Activated CD8-positive, alpha-beta memory T cell treated with anti-CD3 and anti-CD28 coated beads, Interleukin-2, amount 10 ng/mL, durations not matched to agents 7 days and 5 days (primary cell): Measurements from ENCODE around the gene RAB35. TPM values are rescaled to one million over a fixed set of nuclear protein-coding genes. Genes with fewer than 3 reads are reported as not detected.
A peak's percentile ranks its signal among the peaks of the same experiment; 100 is the strongest.

ENCODE experiments used
- ATAC-seq: fragments of 150-1000 bp; cut with Tn5 transposase; one replicate; pipeline ENCODE4 v1.10.0; 2021; ENCODE audit warnings: moderate library complexity
- CTCF ChIA-PET: fragments of 350-600 bp; sonication (Branson Sonifier 250); formaldehyde crosslinking; loops from one replicate; lab custom pipeline; 2021; ENCODE audit warnings: antibody characterized with exemption; lab: Charles Lee
- DNase-seq: peaks from one replicate; pipeline ENCODE4 v3.0.0-alpha.2; 2020
- H3K27ac Mint-ChIP-seq: one replicate; pipeline ENCODE4 v1.8.0; 2021; ENCODE audit warnings: mild to moderate bottlenecking, mixed read lengths
- H3K27me3 Mint-ChIP-seq: one replicate; pipeline ENCODE4 v1.8.0; 2021; ENCODE audit warnings: mixed read lengths
- H3K36me3 Mint-ChIP-seq: one replicate; pipeline ENCODE4 v1.8.0; 2021; ENCODE audit warnings: mild to moderate bottlenecking, mixed read lengths
- H3K4me1 Mint-ChIP-seq: one replicate; pipeline ENCODE4 v1.8.0; 2021; ENCODE audit warnings: mixed read lengths
- H3K4me3 Mint-ChIP-seq: one replicate; pipeline ENCODE4 v1.8.0; 2021; ENCODE audit warnings: mild to moderate bottlenecking, moderate library complexity, mixed read lengths
- H3K9me3 Mint-ChIP-seq: one replicate; pipeline ENCODE4 v1.8.0; 2022; ENCODE audit warnings: low read depth, mixed read lengths
- total RNA-seq, 2 experiments: library from RNA; stranded (reverse); gene quantifications; one replicate each; pipeline ENCODE4 v1.2.3, GENCODE V29; 2021

Gene RAB35
- 10 to 100 TPM; 63.7 to 81.3 TPM for total RNA-seq

DNA sequence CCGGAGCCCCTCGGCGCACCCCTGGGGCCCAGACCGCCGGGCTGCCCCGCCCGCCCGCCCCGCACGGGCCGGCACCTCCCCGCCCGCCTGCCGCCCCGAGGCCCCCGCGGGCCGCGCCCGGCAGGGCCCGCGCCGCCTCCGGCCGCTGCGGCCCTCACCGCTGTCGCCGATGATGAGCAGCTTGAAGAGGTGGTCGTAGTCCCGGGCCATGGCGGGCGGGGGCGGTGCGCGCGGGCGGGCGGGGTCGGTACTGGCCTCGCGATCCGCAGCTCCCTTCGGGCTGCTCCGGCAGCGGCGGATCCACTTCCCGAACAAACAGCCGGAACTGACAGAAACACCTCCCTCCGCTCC is at the start of gene RAB35:
Gene RAB35 (minus strand): TSS at position 313 of the 351 bp plus-strand sequence. CDS start 103 bp downstream, at position 210.
- H3K9me3 Mint-ChIP-seq: no peaks in the 10 kb centered on the region
- peak within 1 kb of the TSS; percentile 87 for H3K27ac Mint-ChIP-seq
- DNase-seq (no peak), ATAC-seq (no peak)
- H3K27me3 Mint-ChIP-seq: no peaks in the 10 kb centered on the region
- CTCF ChIA-PET: interaction anchor here (0.8 to 3.3 kb wide), 7 partner anchors 16 to 126 kb away, joined by 3 to 15 read pairs (median 8); partner anchors contain the start of gene RPLP0
- peak within 1 kb of the TSS; percentile 90 for H3K4me3 Mint-ChIP-seq
- peaks cover 29% of the 10 kb centered on the region for H3K36me3 Mint-ChIP-seq
- H3K4me1 Mint-ChIP-seq: peaks cover 71% of the 10 kb centered on the region

DNA sequence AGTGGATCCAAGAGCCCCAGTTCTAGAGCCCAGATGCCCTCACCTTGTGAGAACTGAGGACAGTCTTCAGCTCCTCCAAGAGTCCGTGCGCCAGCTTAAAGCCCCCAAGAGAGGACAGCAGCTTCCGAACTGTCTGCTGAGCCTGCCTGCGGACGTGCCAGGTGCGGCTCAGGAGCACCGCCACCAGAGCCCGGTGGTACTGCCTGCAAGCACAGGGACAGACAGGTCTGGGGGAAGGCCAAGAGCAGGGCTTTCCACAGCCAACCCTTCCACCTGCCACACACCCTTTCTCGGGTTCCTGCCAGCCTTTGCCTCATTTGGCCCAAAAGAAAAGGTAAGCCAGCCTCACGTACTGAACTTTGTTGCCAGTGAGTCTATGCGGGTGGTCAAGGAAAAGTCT is 47.7 kb upstream of the RAB35 start:
- CTCF ChIA-PET: no interaction called here
- no peak overlapping the region for H3K27ac Mint-ChIP-seq

DNA sequence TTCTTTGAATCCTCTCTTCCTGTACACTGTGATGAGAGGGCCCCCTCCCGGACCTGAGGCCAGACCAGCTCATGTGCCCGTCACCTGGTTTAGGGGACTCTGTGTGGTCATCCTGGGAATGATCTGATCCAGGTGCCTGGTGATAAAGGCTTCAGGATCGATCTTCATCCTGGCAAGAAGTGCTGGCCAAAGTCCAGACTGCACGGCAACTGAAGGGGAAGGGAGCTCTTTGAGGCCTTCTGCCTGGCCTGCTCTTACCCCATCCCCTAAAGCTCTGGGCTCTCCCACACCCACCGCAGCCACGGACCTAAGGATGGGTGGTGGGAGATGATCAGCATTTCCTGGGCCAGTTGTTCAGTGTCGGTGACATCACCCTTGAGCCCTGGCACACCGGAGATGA is 46.2 kb upstream of the RAB35 start:
- no peak for ATAC-seq
- CTCF ChIA-PET: interaction anchor here (2.0 kb wide), 1 partner anchor 39 kb away, joined by 5 read pairs; the partner anchor contains the start of gene RPLP0

More for the DNA sequence above, 47.7 kb upstream of the RAB35 start:
- DNase-seq (no peak), ATAC-seq (no peak)
- Mint-ChIP-seq H3K9me3 (no peaks in the 10 kb centered on the region), H3K4me3 (no peak overlapping the region), H3K36me3 (peaks cover 39% of the 10 kb centered on the region), H3K27me3 (no peaks in the 10 kb centered on the region), H3K4me1 (no peaks in the 10 kb centered on the region)

DNA sequence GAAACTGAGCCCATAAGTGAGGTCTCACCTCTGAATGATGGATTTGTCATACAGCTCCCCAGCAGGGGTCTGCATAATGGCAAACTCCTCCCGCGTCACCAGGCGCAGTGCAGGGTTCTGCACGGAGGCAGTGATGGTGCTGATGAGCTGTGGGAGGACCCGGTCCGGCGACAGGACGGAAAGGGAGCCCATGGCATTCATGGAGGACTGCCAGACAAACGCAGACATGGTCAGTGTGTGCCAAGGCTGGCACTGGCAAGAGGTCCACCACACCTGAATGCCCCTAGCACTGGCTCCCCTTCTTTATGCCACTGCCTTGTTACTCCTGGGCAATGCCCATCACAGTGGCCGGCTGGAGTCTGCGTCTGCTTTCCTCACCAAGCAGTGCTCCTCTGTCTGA is 45.3 kb upstream of the RAB35 start:
- CTCF ChIA-PET: interaction anchor here (2.0 kb wide), 1 partner anchor 40 kb away, joined by 5 read pairs; the partner anchor contains the start of gene RPLP0
- no peak overlapping the region for H3K27ac Mint-ChIP-seq
- H3K27me3 Mint-ChIP-seq: no peaks in the 10 kb centered on the region
- H3K4me3 Mint-ChIP-seq: no peak overlapping the region
- H3K4me1 Mint-ChIP-seq: peaks cover 12% of the 10 kb centered on the region
- H3K36me3 Mint-ChIP-seq: peaks cover 41% of the 10 kb centered on the region
- DNase-seq: no peak
- no peak for ATAC-seq
- no peaks in the 10 kb centered on the region for H3K9me3 Mint-ChIP-seq

More for the DNA sequence above, 46.2 kb upstream of the RAB35 start:
- H3K27me3 Mint-ChIP-seq: no peaks in the 10 kb centered on the region
- no peak for DNase-seq
- H3K4me3 Mint-ChIP-seq: no peak overlapping the region
- peaks cover 35% of the 10 kb centered on the region for H3K36me3 Mint-ChIP-seq
- no peak overlapping the region for H3K27ac Mint-ChIP-seq
- H3K4me1 Mint-ChIP-seq: peaks cover 3% of the 10 kb centered on the region
- no peaks in the 10 kb centered on the region for H3K9me3 Mint-ChIP-seq

DNA sequence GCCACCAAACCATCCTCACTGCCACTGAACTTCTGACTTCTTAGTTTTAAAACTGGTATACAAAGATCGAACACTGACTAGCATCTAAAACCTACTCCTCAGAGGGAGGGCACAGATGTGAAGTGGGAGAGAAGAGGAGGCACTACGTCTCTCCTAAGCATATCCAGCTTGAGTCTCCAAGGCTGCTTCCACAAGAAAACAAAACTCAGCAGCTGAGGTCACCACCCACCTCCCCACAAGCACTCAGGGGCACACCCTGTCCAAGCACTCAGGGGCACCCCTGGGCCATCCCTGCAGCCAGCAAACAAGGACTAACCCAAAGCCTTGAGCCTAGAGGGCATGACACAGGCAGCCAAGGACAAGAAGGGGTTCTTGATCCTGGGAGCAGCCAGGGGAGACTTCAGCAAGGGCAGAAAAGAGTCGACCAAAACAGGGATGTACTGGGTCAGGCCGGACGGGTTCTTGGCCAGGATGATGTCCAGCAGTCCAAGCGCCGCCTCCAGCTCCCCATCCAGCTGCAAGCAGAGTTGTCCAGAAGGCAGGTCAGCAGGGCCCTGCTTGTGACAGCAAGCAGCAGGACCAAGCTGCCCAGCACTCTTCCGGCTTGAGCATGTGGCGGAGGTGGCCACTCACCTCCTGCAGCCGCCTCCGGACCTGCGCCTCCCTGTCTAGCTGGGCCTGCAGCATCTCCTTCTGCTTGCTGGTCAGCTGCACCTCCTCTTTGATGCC is 43.1 kb upstream of the RAB35 start:
- no peak overlapping the region for H3K27ac Mint-ChIP-seq
- H3K4me3 Mint-ChIP-seq: no peak overlapping the region
- ATAC-seq (no peak), DNase-seq (no peak)
- H3K36me3 Mint-ChIP-seq: peaks cover 56% of the 10 kb centered on the region
- CTCF ChIA-PET: interaction anchor here (0.8 to 1.8 kb wide), 4 partner anchors 8 to 106 kb away, joined by 3 to 4 read pairs (median 4); partner anchors contain the start of gene PXN
- no peaks in the 10 kb centered on the region for H3K9me3 Mint-ChIP-seq
- peaks cover 22% of the 10 kb centered on the region for H3K4me1 Mint-ChIP-seq
- no peaks in the 10 kb centered on the region for H3K27me3 Mint-ChIP-seq

DNA sequence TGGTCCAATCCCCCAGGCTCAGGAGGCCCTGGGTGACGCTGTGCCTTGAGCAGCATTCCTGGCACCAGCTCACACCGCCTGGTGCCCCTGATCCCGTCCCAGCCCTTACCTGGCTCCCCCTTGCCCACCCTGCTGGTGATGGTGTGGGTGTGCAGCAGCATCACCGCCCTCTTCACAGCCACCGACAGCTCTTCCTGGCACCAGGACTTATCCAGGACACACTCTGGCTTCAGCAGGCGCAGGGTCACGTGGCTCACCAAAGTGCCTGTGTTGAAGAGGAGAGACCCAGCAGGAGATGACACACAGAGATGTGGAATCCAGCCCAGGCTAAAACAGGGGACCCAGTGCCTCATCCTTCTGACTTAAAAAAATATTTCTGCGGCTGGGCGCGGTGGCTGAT is 41.8 kb upstream of the RAB35 start:
- no peak overlapping the region for H3K27ac Mint-ChIP-seq
- H3K36me3 Mint-ChIP-seq: peaks cover 58% of the 10 kb centered on the region
- DNase-seq (no peak), ATAC-seq (no peak)
- no peaks in the 10 kb centered on the region for H3K9me3 Mint-ChIP-seq
- no peaks in the 10 kb centered on the region for H3K27me3 Mint-ChIP-seq
- peaks cover 22% of the 10 kb centered on the region for H3K4me1 Mint-ChIP-seq
- CTCF ChIA-PET: no interaction called here
- no peak overlapping the region for H3K4me3 Mint-ChIP-seq

DNA sequence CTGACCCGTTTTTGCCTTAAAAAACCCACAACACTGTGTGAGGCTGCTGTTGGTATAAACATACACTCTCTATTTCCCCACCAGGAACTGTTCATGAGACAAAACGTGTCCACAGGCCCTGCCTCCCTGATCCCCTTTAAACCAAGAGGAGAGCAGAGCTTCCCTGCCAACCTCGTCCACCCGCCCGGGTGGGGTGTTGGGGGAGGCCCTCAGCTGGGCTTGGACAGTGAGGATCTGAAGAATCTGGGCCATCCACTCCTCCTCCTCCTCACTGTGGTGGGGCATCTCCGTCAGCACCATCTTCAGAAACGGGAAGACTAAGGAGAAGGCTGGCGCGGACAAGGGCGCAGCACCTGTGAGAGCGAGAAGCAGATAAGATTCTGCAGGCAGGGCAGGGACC is 41.1 kb upstream of the RAB35 start:
- Mint-ChIP-seq H3K27me3 (no peaks in the 10 kb centered on the region), H3K36me3 (peaks cover 59% of the 10 kb centered on the region), H3K27ac (peak overlapping the region; percentile 87), H3K4me1 (peaks cover 22% of the 10 kb centered on the region), H3K4me3 (no peak overlapping the region), H3K9me3 (no peaks in the 10 kb centered on the region)
- no peak for ATAC-seq
- CTCF ChIA-PET: interaction anchor here (1.0 kb wide), 1 partner anchor 47 kb away, joined by 4 read pairs; no protein-coding TSS in a partner anchor
- DNase-seq: no peak

DNA sequence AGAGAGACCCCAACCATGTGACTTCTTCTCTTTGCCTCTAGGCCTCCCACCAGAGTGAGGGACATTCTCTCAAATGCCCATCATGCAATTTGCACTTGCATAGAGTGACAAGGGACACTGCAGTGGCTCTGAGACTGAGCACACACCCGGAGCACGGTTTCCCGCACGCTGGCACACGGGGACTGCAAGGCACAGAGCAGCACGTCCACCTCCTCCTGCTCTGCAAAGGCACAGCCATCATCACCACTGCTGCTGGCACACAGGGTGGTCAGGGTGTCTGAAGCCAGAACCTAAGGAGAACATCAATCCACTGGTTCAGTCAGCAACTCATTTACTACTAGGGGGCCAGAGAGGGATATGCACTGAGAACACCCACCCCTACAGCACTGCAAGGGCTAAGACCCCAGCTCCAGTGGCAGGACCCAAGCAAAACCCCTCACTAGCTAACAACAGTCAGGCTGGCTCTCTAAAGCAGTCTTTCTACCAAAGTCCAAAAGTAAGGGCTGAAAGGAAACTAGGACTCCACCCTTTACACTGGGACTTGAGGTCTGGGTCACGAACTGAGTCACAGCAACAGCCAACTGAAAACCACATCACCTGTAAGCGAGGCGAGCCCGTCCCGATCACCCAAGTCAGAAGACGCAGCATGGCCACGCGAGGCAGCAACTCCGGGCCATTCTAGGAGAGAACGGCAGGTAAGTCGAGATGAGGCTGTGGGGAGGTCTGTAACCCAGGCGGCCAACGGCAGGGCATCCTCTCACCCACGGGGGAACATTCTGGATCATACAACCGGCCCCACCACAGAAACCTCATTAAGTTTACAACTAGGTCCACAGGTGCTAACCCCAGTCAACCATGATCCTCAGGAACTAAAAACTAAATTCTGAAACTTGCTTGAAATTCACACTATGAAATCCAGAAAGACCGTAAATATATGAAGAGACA is 40.0 kb upstream of the RAB35 start:
- H3K27ac Mint-ChIP-seq: peak overlapping the region; percentile 87
- H3K36me3 Mint-ChIP-seq: peaks cover 54% of the 10 kb centered on the region
- H3K4me3 Mint-ChIP-seq: peak overlapping the region; percentile 56
- no peaks in the 10 kb centered on the region for H3K27me3 Mint-ChIP-seq
- peaks cover 22% of the 10 kb centered on the region for H3K4me1 Mint-ChIP-seq
- DNase-seq (peak; percentile 70), ATAC-seq (peak; percentile 78)
- CTCF ChIA-PET: interaction anchor here (1.0 kb wide), 1 partner anchor 46 kb away, joined by 4 read pairs; no protein-coding TSS in a partner anchor
- no peaks in the 10 kb centered on the region for H3K9me3 Mint-ChIP-seq

DNA sequence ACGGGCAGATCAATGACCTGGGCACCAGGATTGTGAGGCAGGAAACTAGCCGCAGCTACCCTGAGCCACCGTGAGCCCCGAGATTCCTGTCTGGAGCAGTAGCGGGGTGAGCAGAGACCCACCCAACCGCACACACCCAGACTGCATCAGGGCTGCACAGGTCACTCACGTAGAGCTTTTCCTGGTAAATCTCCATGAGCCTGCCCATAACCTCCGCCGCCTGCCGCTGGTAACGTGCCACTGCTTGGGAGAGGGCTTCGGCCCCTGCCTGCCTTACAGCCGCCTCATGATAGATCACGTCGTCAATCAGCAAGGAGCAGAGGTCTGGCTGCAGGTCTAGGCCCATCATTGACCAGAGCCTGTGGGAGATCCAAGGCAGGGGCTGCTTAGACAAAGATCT is 38.5 kb upstream of the RAB35 start:
- CTCF ChIA-PET: interaction anchor here (1.4 kb wide), 1 partner anchor 46 kb away, joined by 3 read pairs; the partner anchor contains the start of gene RPLP0
- H3K4me3 Mint-ChIP-seq: no peak overlapping the region
- no peaks in the 10 kb centered on the region for H3K27me3 Mint-ChIP-seq
- ATAC-seq: no peak
- peaks cover 22% of the 10 kb centered on the region for H3K4me1 Mint-ChIP-seq
- no peaks in the 10 kb centered on the region for H3K9me3 Mint-ChIP-seq
- H3K27ac Mint-ChIP-seq: peak overlapping the region; percentile 15
- peaks cover 48% of the 10 kb centered on the region for H3K36me3 Mint-ChIP-seq
- DNase-seq: no peak

DNA sequence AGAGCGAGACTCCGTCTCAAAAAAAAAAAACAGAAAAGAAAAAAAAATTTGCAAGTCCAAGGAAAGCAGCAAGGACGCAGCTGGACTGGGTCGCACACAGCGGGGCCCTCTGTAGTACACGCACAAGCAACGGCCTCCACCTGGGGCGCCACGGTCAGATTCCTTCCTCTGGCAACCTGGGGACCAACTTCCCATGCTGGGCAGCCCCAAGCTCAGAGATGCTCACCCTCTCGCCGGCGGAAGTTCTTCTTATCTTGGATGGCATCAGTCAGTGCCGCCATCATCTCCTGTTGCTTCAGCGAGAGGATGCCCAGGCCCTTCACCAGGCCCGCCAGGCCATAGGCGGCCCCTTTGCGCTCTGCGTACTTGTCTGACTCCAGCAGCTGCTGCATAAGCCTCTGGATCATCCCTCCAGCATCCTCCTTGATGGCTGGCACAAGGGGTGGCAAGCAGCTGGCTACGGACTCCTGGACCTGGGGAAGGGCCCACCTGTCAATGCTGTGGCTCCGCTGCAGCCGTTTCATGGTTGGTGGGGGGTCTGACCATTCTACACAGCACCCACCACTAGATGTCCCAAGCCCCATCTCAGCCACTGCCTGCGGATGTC is 34.5 kb upstream of the RAB35 start:
- DNase-seq: no peak
- peaks cover 41% of the 10 kb centered on the region for H3K36me3 Mint-ChIP-seq
- ATAC-seq: no peak
- H3K4me3 Mint-ChIP-seq: no peak overlapping the region
- H3K27ac Mint-ChIP-seq: no peak overlapping the region
- peaks cover 5% of the 10 kb centered on the region for H3K4me1 Mint-ChIP-seq
- no peaks in the 10 kb centered on the region for H3K27me3 Mint-ChIP-seq
- no peaks in the 10 kb centered on the region for H3K9me3 Mint-ChIP-seq
- CTCF ChIA-PET: no interaction called here

DNA sequence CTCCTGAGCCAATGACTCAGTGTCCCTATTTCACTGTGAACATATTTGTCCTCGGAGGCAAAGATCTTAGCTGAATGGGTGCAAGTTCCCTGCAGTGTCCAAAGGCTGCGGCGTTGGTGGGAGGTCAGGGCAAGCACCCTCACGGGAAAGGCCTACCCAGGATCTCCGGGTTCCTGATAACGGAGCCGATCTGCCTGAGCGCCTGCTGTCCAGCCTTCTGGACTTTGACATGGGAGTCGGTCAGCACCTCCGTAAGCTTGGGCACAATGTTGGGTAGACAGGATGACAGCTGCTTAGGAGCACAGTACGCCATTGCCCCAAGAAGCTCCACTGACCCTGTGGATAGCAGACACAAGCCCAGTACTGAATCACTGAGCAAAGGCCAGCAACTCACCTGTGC is 31.5 kb upstream of the RAB35 start:
- no peaks in the 10 kb centered on the region for H3K9me3 Mint-ChIP-seq
- CTCF ChIA-PET: interaction anchor here (1.0 to 1.4 kb wide), 2 partner anchors 12 to 20 kb away, joined by 3 read pairs; no protein-coding TSS in a partner anchor
- H3K27me3 Mint-ChIP-seq: no peaks in the 10 kb centered on the region
- H3K27ac Mint-ChIP-seq: no peak overlapping the region
- peaks cover 36% of the 10 kb centered on the region for H3K36me3 Mint-ChIP-seq
- H3K4me1 Mint-ChIP-seq: peaks cover 3% of the 10 kb centered on the region
- DNase-seq: no peak
- no peak for ATAC-seq
- no peak overlapping the region for H3K4me3 Mint-ChIP-seq

DNA sequence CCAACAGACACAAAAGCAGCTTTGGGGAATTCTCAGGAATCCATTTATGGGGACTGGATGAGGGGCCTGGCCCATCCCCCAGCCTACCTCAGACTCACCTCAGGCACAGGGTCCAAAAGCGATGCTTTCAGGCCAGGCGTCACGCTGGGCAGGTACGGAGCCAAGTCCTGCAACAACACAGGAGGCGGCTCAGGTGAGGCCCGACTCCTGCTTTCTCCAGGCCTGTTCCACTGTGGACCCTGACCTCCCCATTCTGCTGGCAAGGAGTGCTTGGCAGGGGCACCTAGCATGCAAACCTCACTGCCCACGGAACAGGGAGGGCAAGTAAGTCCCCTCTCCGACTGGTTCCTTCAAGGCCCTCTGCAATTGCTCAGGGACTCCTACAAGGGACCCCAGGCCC is 28.6 kb upstream of the RAB35 start:
- CTCF ChIA-PET: no interaction called here
- no peaks in the 10 kb centered on the region for H3K27me3 Mint-ChIP-seq
- DNase-seq: no peak
- peaks cover 54% of the 10 kb centered on the region for H3K36me3 Mint-ChIP-seq
- no peaks in the 10 kb centered on the region for H3K9me3 Mint-ChIP-seq
- no peak overlapping the region for H3K4me3 Mint-ChIP-seq
- H3K4me1 Mint-ChIP-seq: peaks cover 3% of the 10 kb centered on the region
- ATAC-seq: no peak
- H3K27ac Mint-ChIP-seq: no peak overlapping the region

DNA sequence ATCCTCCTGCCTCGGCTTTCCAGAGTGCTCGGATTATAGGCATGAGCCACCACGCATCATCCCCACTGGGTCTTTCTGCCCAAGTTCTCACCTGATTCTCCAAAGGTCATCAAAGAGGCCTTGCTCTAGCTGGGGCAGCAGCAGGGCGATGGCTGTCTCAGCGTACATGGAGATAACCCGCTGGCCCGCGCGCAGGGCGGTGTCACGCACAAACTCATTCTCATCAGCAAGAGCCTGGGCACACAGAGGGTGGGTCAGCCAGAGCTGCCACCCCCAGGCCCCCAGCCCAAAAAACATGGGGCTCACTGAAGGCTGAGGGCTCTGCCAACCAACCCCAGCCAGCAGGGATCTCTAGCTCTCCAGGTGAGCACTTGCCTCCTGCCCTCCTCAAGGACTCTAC is 27.7 kb upstream of the RAB35 start:
- ATAC-seq (no peak), DNase-seq (no peak)
- CTCF ChIA-PET: no interaction called here
- Mint-ChIP-seq H3K27me3 (no peaks in the 10 kb centered on the region), H3K36me3 (peaks cover 58% of the 10 kb centered on the region), H3K27ac (no peak overlapping the region), H3K4me1 (peaks cover 3% of the 10 kb centered on the region), H3K9me3 (no peaks in the 10 kb centered on the region), H3K4me3 (no peak overlapping the region)
